SK-N-SH treated with all-trans-retinoic acid at 6 μM for 48 hours (cell line): ENCODE measurements around the gene PPP1R7.

Experiments
- ATAC-seq: fragments of 200-7000 bp; cut with Tn5 transposase; 3 replicates; pipeline ENCODE4 v1.9.1; 2020; ENCODE audit warnings: mild to moderate bottlenecking, moderate library complexity
- BACH2 ChIP-seq: fragments of 250-450 bp; sonication (Bioruptor Pico); IDR thresholded peaks from 2 replicates; pipeline ENCODE4 v1.9.0; 2021; ENCODE audit warnings: mild to moderate bottlenecking, borderline replicate concordance
- CSDC2 ChIP-seq: fragments of 250-450 bp; sonication (Bioruptor Pico); IDR thresholded peaks from 2 replicates; pipeline ENCODE4 v1.5.0; 2020; ENCODE audit warnings: mild to moderate bottlenecking, moderate library complexity
- ISL1 ChIP-seq: fragments of 250-450 bp; sonication (Bioruptor Pico); IDR thresholded peaks from 2 replicates; pipeline ENCODE4 v2.1.2; 2022; ENCODE audit warnings: mild to moderate bottlenecking, moderate library complexity
- OSR1 ChIP-seq: fragments of 250-450 bp; sonication (Bioruptor Pico); IDR thresholded peaks from 2 replicates; pipeline ENCODE4 v1.8.0; 2022; ENCODE audit warnings: moderate library complexity, mild to moderate bottlenecking, inconsistent platforms
- PPARA ChIP-seq: fragments of 250-450 bp; sonication (Bioruptor Pico); IDR thresholded peaks from 2 replicates; pipeline ENCODE4 v1.5.0; 2020; ENCODE audit warnings: mild to moderate bottlenecking, borderline replicate concordance
- RARB ChIP-seq: fragments of 250-450 bp; sonication (Bioruptor Pico); IDR thresholded peaks from 2 replicates; pipeline ENCODE4 v1.8.0; 2021; ENCODE audit warnings: mild to moderate bottlenecking, moderate library complexity
- SNAI2 ChIP-seq: fragments of 250-450 bp; sonication (Bioruptor Pico); IDR thresholded peaks from 2 replicates; pipeline ENCODE4 v1.5.0; 2020; ENCODE audit warnings: mild to moderate bottlenecking, moderate library complexity
- TCF4 ChIP-seq: fragments of 250-450 bp; sonication (Bioruptor Pico); IDR thresholded peaks from 2 replicates; pipeline ENCODE4 v1.8.0; 2021; ENCODE audit warnings: mild to moderate bottlenecking, moderate library complexity, borderline replicate concordance
- ZC3H10 ChIP-seq: fragments of 250-450 bp; sonication (Bioruptor Pico); IDR thresholded peaks from 2 replicates; pipeline ENCODE4 v1.5.1; 2021; ENCODE audit warnings: mild to moderate bottlenecking, moderate library complexity
- ZFP3 ChIP-seq: fragments of 250-450 bp; sonication (Bioruptor Pico); IDR thresholded peaks from 2 replicates; pipeline ENCODE4 v1.5.0; 2020; ENCODE audit warnings: mild to moderate bottlenecking, moderate library complexity
- ZFP30 ChIP-seq: fragments of 450-650 bp; formaldehyde crosslinking; IDR thresholded peaks from 2 replicates; pipeline ENCODE4 v1.5.0; 2022; ENCODE audit warnings: mild to moderate bottlenecking, moderate library complexity
- ZNF70 ChIP-seq: fragments of 450-650 bp; formaldehyde crosslinking; IDR thresholded peaks from 2 replicates; pipeline ENCODE4 v1.5.0; 2020; ENCODE audit warnings: mild to moderate bottlenecking, moderate library complexity
- ZNF8 ChIP-seq: fragments of 450-650 bp; formaldehyde crosslinking; IDR thresholded peaks from 2 replicates; pipeline ENCODE4 v1.5.0; 2020; ENCODE audit warnings: mild to moderate bottlenecking, moderate library complexity
- TF ChIP-seq, protein P1 (sequence below): fragments of 250-450 bp; sonication (Bioruptor Pico); IDR thresholded peaks from 2 replicates; pipeline ENCODE4 v1.8.0; 2020; ENCODE audit warnings: mild to moderate bottlenecking, moderate library complexity, borderline replicate concordance
- TF ChIP-seq, protein P2 (sequence below): fragments of 250-450 bp; sonication (Bioruptor Pico); IDR thresholded peaks from 2 replicates; pipeline ENCODE4 v1.5.1; 2020; ENCODE audit warnings: low read depth, mild to moderate bottlenecking, moderate library complexity
- TF ChIP-seq, protein P3 (sequence below): fragments of 250-450 bp; sonication (Bioruptor Pico); IDR thresholded peaks from 2 replicates; pipeline ENCODE4 v1.5.1; 2021; ENCODE audit warnings: mild to moderate bottlenecking, moderate library complexity
- TF ChIP-seq, protein P4 (sequence below): fragments of 250-450 bp; sonication (Bioruptor Pico); IDR thresholded peaks from 2 replicates; pipeline ENCODE4 v1.5.0; 2020; ENCODE audit warnings: mild to moderate bottlenecking, moderate library complexity

PPP1R7 gene

DNA sequence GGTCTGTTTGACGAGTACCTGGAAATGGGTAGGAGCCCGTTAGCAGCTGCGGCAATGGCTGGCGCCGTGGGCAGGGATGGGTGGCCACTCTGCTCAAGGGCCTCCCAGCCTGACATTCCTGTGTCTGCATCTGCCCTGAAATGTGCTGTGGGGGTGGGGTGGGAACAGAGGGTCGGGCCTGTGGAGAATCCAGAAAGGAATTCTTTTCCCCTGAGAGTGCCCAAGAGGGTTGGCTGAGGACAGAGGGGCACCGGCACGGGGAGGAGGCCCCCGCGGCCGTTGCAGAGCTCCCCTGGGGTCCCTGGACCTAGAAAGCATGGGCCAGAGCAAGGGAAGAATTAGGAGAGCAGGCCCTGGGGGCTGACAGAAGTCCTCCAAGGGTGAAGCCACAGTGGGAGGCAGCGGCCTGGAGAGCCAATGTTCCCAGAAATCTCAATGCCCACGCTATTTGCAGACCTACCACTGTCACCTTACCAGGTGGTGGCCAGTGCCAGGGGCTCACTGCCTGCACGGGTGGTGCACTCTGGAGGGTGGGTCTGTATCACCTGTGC, 66.0 kb downstream of the PPP1R7 start (continued):
- TF ChIP-seq, protein P1, sequence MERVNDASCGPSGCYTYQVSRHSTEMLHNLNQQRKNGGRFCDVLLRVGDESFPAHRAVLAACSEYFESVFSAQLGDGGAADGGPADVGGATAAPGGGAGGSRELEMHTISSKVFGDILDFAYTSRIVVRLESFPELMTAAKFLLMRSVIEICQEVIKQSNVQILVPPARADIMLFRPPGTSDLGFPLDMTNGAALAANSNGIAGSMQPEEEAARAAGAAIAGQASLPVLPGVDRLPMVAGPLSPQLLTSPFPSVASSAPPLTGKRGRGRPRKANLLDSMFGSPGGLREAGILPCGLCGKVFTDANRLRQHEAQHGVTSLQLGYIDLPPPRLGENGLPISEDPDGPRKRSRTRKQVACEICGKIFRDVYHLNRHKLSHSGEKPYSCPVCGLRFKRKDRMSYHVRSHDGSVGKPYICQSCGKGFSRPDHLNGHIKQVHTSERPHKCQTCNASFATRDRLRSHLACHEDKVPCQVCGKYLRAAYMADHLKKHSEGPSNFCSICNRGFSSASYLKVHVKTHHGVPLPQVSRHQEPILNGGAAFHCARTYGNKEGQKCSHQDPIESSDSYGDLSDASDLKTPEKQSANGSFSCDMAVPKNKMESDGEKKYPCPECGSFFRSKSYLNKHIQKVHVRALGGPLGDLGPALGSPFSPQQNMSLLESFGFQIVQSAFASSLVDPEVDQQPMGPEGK (CRISPR knock-in tag): no peak
- no peak for TF ChIP-seq ZNF70 (CRISPR knock-in tag)
- TF ChIP-seq PPARA: no peak
- TF ChIP-seq, protein P2, sequence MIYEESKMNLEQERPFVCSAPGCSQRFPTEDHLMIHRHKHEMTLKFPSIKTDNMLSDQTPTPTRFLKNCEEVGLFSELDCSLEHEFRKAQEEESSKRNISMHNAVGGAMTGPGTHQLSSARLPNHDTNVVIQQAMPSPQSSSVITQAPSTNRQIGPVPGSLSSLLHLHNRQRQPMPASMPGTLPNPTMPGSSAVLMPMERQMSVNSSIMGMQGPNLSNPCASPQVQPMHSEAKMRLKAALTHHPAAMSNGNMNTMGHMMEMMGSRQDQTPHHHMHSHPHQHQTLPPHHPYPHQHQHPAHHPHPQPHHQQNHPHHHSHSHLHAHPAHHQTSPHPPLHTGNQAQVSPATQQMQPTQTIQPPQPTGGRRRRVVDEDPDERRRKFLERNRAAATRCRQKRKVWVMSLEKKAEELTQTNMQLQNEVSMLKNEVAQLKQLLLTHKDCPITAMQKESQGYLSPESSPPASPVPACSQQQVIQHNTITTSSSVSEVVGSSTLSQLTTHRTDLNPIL (CRISPR knock-in tag): no peak

DNA sequence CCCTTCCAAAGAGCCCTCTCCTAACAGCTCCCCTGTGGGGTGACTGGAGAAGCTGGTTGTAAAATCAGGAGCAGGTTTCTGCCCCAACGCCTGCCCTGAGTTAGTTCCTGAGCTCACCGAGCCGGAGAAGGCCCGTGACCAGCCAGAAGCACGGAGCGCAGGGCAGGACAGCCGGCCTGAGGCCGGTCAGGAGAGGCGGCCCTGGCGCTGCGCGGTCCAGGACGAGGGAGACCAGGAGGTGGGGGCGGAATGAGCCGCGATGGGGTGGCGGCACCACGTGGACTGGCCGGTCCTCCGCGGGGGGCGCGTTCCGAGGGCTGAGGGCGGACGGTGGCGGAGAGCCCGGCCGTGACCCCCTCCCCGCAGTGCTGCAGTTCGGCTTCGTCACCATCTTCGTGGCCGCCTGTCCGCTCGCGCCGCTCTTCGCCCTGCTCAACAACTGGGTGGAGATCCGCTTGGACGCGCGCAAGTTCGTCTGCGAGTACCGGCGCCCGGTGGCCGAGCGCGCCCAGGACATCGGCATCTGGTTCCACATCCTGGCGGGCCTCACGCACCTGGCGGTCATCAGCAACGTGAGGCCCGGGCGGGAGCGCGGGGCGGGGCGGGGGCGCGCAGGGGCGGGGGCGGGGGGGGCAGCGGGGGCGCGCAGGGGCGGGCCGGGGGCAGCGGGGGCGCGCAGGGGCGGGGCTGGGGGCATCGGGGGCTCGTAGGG, 67.2 kb downstream of the PPP1R7 start:
- peak; percentile 82 for ATAC-seq
- TF ChIP-seq TCF4: 0 out of 2 replicates have a peak, but pooled peaks have one; percentile 26
- no peak for TF ChIP-seq ZNF70 (CRISPR knock-in tag)
- TF ChIP-seq ISL1 (CRISPR knock-in tag): no peak
- no peak for TF ChIP-seq OSR1
- TF ChIP-seq ZNF8 (CRISPR knock-in tag): no peak

DNA sequence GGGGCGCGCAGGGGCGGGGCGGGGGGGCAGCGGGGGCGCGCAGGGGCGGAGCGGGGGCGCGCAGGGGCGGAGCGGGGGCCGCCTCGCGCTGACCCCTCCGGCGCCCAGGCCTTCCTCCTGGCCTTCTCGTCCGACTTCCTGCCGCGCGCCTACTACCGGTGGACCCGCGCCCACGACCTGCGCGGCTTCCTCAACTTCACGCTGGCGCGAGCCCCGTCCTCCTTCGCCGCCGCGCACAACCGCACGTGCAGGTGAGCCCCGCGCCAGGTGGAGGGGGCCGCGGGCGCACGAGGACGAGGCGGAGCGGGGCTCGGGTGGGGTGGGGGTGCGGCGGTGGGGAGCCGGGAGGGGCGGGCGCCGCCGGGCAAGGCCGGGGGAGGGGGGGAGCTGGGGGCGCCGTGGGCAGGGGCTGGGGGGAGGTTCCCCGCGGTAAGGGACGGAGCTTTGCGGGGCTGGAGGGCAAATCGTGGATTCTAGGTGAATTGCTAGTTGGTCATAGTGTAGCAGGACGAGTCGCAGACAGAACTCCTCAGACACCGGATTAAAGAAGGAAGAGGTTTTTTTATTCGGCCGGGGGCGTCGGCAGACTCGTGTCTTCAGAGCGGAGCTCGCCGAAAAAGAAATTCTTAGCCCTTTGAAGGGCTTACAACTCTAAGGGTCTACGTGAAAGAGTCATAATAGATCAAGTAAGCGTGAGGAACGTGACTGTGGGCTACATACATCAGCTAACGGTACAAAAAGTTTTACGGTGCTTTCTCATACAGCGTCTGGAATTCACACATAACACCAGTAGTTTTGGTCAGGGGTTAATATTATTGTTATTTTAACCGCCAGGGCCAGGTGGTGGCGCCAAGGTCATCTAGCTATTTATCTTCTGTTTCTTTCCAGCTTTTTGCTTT, 68.1 kb downstream of the PPP1R7 start:
- ATAC-seq: peak; percentile 8; the same call in 1 of the 3 replicates
- TF ChIP-seq BACH2 (CRISPR knock-in tag) (no peak), ZC3H10 (no peak), ZFP3 (CRISPR knock-in tag) (no peak), CSDC2 (CRISPR knock-in tag) (no peak), ZFP30 (CRISPR knock-in tag) (no peak), ZNF8 (CRISPR knock-in tag) (no peak), RARB (CRISPR knock-in tag) (no peak), SNAI2 (CRISPR knock-in tag) (no peak)
- TF ChIP-seq, protein P3, sequence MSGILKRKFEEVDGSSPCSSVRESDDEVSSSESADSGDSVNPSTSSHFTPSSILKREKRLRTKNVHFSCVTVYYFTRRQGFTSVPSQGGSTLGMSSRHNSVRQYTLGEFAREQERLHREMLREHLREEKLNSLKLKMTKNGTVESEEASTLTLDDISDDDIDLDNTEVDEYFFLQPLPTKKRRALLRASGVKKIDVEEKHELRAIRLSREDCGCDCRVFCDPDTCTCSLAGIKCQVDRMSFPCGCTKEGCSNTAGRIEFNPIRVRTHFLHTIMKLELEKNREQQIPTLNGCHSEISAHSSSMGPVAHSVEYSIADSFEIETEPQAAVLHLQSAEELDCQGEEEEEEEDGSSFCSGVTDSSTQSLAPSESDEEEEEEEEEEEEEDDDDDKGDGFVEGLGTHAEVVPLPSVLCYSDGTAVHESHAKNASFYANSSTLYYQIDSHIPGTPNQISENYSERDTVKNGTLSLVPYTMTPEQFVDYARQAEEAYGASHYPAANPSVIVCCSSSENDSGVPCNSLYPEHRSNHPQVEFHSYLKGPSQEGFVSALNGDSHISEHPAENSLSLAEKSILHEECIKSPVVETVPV (CRISPR knock-in tag): no peak
- TF ChIP-seq, protein P2 (CRISPR knock-in tag): no peak
- TF ChIP-seq, protein P1 (CRISPR knock-in tag): no peak
- TF ChIP-seq, protein P4, sequence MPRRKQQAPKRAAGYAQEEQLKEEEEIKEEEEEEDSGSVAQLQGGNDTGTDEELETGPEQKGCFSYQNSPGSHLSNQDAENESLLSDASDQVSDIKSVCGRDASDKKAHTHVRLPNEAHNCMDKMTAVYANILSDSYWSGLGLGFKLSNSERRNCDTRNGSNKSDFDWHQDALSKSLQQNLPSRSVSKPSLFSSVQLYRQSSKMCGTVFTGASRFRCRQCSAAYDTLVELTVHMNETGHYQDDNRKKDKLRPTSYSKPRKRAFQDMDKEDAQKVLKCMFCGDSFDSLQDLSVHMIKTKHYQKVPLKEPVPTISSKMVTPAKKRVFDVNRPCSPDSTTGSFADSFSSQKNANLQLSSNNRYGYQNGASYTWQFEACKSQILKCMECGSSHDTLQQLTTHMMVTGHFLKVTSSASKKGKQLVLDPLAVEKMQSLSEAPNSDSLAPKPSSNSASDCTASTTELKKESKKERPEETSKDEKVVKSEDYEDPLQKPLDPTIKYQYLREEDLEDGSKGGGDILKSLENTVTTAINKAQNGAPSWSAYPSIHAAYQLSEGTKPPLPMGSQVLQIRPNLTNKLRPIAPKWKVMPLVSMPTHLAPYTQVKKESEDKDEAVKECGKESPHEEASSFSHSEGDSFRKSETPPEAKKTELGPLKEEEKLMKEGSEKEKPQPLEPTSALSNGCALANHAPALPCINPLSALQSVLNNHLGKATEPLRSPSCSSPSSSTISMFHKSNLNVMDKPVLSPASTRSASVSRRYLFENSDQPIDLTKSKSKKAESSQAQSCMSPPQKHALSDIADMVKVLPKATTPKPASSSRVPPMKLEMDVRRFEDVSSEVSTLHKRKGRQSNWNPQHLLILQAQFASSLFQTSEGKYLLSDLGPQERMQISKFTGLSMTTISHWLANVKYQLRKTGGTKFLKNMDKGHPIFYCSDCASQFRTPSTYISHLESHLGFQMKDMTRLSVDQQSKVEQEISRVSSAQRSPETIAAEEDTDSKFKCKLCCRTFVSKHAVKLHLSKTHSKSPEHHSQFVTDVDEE (CRISPR knock-in tag): no peak
